AG04449 (cell line): ENCODE results near the gene DSG2.

Source experiments
- CTCF ChIA-PET: fragments of 350-600 bp; formaldehyde crosslinking; extraction: SDS; loops from one replicate; lab custom pipeline; 2021; ENCODE audit warnings: antibody characterized with exemption; lab: Yijun Ruan, JAX
- POLR2A ChIA-PET: fragments of 400-600, 350-600 bp; formaldehyde crosslinking; extraction: SDS; loops from one replicate; lab custom pipeline; 2020; ENCODE audit warnings: antibody characterized with exemption, inconsistent platforms; lab: Yijun Ruan, JAX
- DNase-seq: peaks from one replicate; pipeline ENCODE4 v3.0.0-alpha.2; 2010; ENCODE audit warnings: low read depth, low spot score
- H3K4me3 ChIP-seq: 2 replicates; pipeline ENCODE4 v1.5.1; 2011; ENCODE audit warnings: low read depth, mild to moderate bottlenecking, control low read depth, low read length
- TF ChIP-seq, protein P1 (sequence below): IDR thresholded peaks from one replicate; pipeline ENCODE4 v1.5.1; 2011; ENCODE audit warnings: mild to moderate bottlenecking, moderate library complexity, low read length, control low read depth, inconsistent platforms; ENCODE audit not compliant: insufficient read depth; ENCODE audit errors: missing control alignments

The DSG2 gene

DNA sequence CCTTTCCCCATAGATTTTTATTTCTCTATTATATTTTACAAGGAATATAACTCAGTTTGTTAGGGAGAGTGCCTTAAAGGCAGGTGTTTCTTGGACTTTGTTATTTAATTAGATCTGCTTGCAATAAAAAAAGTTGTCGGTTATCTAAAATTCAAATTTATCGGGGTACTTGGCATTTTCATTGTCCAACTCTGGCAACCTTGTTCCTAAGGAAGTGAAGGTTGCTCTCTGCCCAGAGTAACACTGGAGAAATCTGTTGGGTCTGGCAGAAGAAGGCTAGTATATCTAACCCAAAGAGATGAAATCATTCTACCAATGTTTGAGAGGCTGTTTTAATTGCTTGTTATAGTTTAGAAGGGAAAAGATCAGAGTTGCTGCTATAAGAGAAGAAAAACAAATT, 50.9 kb downstream of the DSG2 start:
- H3K4me3 ChIP-seq, result no peak overlapping the region
- POLR2A ChIA-PET, result no interaction called here
- CTCF ChIA-PET, result interaction anchor here (0.6 to 1.1 kb wide), 2 partner anchors 173 to 184 kb away, joined by 3 to 4 read pairs; no protein-coding TSS in a partner anchor
- TF ChIP-seq, protein P1, sequence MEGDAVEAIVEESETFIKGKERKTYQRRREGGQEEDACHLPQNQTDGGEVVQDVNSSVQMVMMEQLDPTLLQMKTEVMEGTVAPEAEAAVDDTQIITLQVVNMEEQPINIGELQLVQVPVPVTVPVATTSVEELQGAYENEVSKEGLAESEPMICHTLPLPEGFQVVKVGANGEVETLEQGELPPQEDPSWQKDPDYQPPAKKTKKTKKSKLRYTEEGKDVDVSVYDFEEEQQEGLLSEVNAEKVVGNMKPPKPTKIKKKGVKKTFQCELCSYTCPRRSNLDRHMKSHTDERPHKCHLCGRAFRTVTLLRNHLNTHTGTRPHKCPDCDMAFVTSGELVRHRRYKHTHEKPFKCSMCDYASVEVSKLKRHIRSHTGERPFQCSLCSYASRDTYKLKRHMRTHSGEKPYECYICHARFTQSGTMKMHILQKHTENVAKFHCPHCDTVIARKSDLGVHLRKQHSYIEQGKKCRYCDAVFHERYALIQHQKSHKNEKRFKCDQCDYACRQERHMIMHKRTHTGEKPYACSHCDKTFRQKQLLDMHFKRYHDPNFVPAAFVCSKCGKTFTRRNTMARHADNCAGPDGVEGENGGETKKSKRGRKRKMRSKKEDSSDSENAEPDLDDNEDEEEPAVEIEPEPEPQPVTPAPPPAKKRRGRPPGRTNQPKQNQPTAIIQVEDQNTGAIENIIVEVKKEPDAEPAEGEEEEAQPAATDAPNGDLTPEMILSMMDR, result no peak
- no peak for DNase-seq

DNA sequence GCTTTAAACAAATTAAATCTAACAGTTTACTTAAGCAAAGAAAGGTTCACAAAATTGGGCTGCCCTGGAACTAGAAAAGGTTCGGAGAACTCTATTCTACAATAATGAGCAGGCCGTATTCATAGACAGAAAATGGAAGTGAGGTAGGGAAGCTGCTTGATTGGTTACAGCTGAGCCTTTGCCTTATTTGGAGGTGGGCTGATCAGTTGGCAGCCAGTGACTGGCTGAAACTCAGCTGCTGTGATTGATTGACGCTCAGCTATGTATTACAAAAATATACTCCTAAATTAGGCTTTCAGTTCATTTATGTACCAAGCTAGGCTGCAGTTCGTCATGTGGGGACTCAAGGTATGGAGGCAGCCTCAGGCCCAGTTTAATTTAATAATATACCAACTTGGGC, 51.4 kb downstream of the DSG2 start:
- ChIA-PET POLR2A (no interaction called here), CTCF (interaction anchor here (0.6 to 1.1 kb wide), 2 partner anchors 173 to 183 kb away, joined by 3 to 4 read pairs; no protein-coding TSS in a partner anchor)
- no peak for DNase-seq

DNA sequence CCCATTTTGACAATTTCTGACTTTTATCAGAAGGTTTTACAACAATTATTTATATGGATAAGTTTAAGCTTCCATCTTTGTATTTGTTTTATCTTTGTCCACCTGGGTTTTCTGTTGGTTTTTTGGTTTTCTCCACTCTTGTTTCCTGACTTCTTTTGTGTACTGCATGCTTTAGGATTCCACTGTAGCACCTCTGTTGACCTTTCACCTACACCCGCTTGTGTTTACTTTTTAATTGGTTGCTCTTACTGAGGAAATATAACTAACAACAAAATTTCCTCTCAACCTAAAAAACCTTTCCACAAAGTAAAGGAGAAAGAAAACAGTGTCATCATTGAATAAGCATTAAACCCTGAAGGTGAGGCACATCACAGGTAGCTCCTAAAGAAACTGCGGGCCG, 53.9 kb downstream of the DSG2 start:
- ChIA-PET CTCF (interaction anchor here (1.0 kb wide), 1 partner anchor 178 kb away, joined by 3 read pairs; no protein-coding TSS in a partner anchor), POLR2A (no interaction called here)
- TF ChIP-seq, protein P1, result no peak
- H3K4me3 ChIP-seq, result no peak overlapping the region
- DNase-seq, result no peak

More for the DNA sequence above, 51.4 kb downstream of the DSG2 start:
- TF ChIP-seq, protein P1, result no peak
- H3K4me3 ChIP-seq, result no peak overlapping the region

DNA sequence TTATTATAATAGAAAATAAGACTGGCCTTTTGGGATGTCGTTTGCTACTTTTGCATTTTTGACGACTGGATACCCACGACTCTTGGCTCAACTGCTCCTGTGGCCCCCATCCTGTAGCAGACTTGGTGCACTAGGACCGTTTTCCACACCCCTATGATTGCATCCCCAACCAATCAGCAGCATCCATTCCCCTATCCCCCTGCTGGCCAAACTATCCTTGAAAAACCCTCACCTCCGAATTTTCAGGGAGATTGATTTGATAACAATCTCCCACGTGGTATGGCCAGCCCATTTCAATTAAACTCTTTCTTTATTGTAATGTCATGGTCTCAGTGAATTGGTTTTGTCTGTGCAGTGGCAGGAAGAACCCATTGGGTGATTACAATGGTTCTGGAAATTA, 55.8 kb downstream of the DSG2 start:
- CTCF ChIA-PET, result interaction anchor here (2.2 kb wide), 1 partner anchor 169 kb away, joined by 8 read pairs; no protein-coding TSS in a partner anchor
- TF ChIP-seq, protein P1, result no peak
- no peak overlapping the region for H3K4me3 ChIP-seq
- POLR2A ChIA-PET, result no interaction called here
- no peak for DNase-seq

DNA sequence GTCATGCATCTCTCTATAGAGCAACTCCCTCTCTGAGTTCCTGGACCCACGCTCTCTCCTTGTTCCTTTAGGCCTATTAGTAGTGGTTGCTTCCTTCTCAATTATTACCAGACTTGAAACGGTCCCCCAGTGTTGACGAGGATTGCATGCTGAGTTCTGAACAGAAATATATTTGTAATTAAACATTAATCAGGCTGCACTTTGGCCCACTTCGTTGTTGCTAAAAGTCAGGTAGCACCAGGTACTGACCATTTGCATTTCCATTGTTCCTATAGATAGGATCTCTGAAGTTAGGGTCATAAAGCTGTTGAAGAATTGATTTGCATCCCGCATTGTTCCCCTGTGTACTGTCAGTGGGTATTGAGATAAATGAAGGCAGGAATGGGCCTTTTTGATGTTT, 56.8 kb downstream of the DSG2 start:
- CTCF ChIA-PET, result interaction anchor here (0.8 to 2.2 kb wide), 2 partner anchors 14 to 168 kb away, joined by 3 to 8 read pairs; no protein-coding TSS in a partner anchor
- POLR2A ChIA-PET, result no interaction called here
- TF ChIP-seq, protein P1, result no peak

DNA sequence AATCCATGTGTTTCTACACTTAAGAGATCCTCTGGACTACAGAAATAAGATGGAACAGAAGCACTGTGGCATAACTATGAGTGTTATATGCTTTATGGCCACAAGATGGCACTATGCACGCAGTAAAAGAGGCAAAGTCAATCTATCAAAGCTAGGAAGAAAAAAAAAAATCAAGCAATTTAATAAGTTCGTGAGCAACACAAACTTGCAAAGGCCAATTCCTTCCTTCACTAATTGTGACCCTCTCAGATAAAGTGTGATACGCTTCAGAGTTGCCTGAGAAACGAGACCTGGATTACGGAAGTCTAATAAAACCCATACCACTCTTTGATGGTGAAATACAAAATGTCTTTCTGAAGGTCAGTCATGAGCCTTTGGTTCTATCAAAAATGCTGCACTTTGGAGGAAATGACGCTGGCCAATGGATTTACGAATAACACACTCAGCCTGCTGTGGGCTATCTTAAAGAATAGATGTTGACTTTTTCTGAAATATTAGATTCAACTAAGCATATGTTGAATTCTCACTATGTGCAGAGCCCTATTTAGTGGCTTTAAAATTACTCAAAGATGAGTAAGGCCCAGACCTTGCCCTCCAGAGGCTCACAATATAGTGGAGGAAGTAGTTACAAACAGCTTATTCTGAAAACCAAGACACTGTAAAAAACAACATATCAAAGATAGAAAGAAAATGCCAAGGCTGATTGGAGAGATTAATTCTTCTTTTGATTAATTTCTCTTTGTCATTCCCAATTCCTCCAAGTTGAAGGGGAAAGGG, 58.2 kb downstream of the DSG2 start:
- TF ChIP-seq, protein P1, result peak; percentile 54
- H3K4me3 ChIP-seq, result no peak overlapping the region
- DNase-seq, result peak; percentile 14
- POLR2A ChIA-PET, result no interaction called here
- CTCF ChIA-PET, result interaction anchor here (0.8 to 2.9 kb wide), 6 partner anchors 8 to 421 kb away, joined by 4 to 21 read pairs (median 6); no protein-coding TSS in a partner anchor

More for the DNA sequence above, 56.8 kb downstream of the DSG2 start:
- H3K4me3 ChIP-seq, result no peak overlapping the region
- DNase-seq, result no peak
